ENCODE data around the gene EXOC4.

DNA sequence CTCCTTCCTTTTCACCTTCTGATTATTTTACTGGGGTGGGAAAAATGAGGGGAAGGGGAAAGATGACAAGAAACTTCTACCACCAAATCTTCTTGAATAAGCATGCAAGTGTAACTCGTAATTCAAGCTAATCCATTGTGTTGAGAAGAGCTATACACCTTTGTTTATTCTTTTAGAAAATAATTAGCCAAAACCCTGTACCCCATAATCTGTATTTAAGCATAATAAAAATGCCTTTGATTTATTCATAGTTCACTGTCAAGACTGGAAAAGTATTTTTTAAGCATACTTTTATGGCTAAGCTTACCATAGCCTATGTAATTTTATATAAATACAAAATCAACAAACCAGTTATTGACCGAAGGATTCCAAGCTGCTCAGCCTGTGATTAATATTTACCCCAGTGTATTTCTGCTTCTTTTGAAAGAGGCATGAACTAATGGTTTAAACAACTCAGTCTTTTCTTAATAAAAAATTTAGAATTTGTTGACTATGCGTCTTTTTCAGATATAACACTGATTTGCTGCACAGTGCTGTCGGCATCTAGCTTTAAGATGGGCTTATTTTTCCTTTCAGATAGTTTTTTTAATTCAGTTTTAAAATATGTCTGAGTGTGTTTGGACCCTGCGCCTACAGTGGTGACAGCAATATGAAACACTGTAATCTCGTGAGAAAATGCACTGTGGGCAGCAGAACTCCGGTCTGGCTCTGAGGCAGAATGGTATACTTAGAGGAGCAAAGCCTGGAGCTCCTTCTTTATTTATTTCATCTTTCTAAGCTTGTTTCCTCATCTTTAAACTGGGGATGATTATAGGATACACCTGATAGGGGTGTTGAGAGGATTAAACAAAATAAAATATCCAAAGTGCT lies 635.4 kb downstream of the EXOC4 start:
- no peak for TF ChIP-seq TAF1 (IDR thresholded peaks at IDR 0.05; ENCODE audit: low read depth, low read length)
- TF ChIP-seq SP1 (IDR thresholded peaks at IDR 0.05; ENCODE audit: low read depth, low read length): no peak
- no peak for TF ChIP-seq POLR2AphosphoS5 (IDR thresholded peaks at IDR 0.05; ENCODE audit: low read depth, low read length)
- TF ChIP-seq KDM1A (IDR thresholded peaks at IDR 0.05; ENCODE audit: borderline replicate concordance, low read length): no peak
- no peak for TF ChIP-seq SIN3A (conservative IDR thresholded peaks at IDR 0.05 in 1 of 2, IDR thresholded peaks at IDR 0.05 in 1 of 2; ENCODE audit: low read depth in 1 of 2, low read length in 2 of 2)
- no peak for TF ChIP-seq MAFK (IDR thresholded peaks at IDR 0.05; ENCODE audit: low read depth, low read length)
- no peak for TF ChIP-seq POLR2A (IDR thresholded peaks at IDR 0.05; ENCODE audit: control extremely low read depth in 1 of 2, low read depth in 2 of 2, low read length in 2 of 2)
- TF ChIP-seq, protein P1, sequence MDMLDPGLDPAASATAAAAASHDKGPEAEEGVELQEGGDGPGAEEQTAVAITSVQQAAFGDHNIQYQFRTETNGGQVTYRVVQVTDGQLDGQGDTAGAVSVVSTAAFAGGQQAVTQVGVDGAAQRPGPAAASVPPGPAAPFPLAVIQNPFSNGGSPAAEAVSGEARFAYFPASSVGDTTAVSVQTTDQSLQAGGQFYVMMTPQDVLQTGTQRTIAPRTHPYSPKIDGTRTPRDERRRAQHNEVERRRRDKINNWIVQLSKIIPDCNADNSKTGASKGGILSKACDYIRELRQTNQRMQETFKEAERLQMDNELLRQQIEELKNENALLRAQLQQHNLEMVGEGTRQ (IDR thresholded peaks at IDR 0.05; ENCODE audit: low read length): no peak
- no peak for TF ChIP-seq CTCF (IDR thresholded peaks at IDR 0.05; ENCODE audit: control extremely low read depth in 1 of 3, insufficient read depth in 1 of 3, low read depth in 1 of 3, low read length in 3 of 3)
- no peak for TF ChIP-seq NRF1 (IDR thresholded peaks at IDR 0.05; ENCODE audit: low read depth, low read length)
- no peak for TF ChIP-seq NANOG (IDR thresholded peaks at IDR 0.05; ENCODE audit: insufficient read depth, low read depth, low read length, poor library complexity, severe bottlenecking)
- no peak for TF ChIP-seq CBX8 (IDR thresholded peaks at IDR 0.05; ENCODE audit: borderline replicate concordance, low read depth, low read length)
- no peak for TF ChIP-seq CREB1 (IDR thresholded peaks at IDR 0.05)
- TF ChIP-seq EZH2 (IDR thresholded peaks at IDR 0.05; ENCODE audit: low read depth, low read length, severe bottlenecking): no peak
